Measurements from ENCODE around the gene MLLT6. TPM values are rescaled to one million over a fixed set of nuclear protein-coding genes. Genes with fewer than 3 reads are reported as not detected.

Gene MLLT6
- total and polyA plus RNA-seq, 2 of the 13 experiments (the other 11 are each of a cell fraction or from before 2014, with no cell fraction given) = 50.7 to 69.5 TPM

GRCh38 chr17:38749223-38750043 lies 44.4 kb downstream of the MLLT6 start (continued):
- TF ChIP-seq ZNF703 (CRISPR knock-in tag; IDR thresholded peaks at IDR 0.05; ENCODE audit: borderline replicate concordance) = peak; percentile 86; the same call in 1 of the 2 replicates
- TF ChIP-seq ATF6 (CRISPR knock-in tag; conservative IDR thresholded peaks at IDR 0.05) = no peak
- TF ChIP-seq FOXM1 (CRISPR knock-in tag; IDR thresholded peaks at IDR 0.05) = no peak
- peak; percentile 29; the same call in 1 of the 2 replicates for TF ChIP-seq E2F5 (CRISPR knock-in tag; conservative IDR thresholded peaks at IDR 0.05)
- 0 out of 2 replicates have a peak, but pooled peaks have one; percentile 63 for TF ChIP-seq ZNF136 (CRISPR knock-in tag; IDR thresholded peaks at IDR 0.05; ENCODE audit: low read depth)
- TF ChIP-seq ZNF44 (CRISPR knock-in tag; IDR thresholded peaks at IDR 0.05) = 0 out of 2 replicates have a peak, but pooled peaks have one; percentile 35
- TF ChIP-seq ZNF225 (CRISPR knock-in tag; IDR thresholded peaks at IDR 0.05) = no peak
- peak; percentile 79; the same call in 1 of the 2 replicates for TF ChIP-seq ZFP37 (CRISPR knock-in tag; IDR thresholded peaks at IDR 0.05; ENCODE audit: borderline replicate concordance)
- TF ChIP-seq KLF6 (CRISPR knock-in tag; IDR thresholded peaks at IDR 0.05) = 0 out of 2 replicates have a peak, but pooled peaks have one; percentile 26
- peak; percentile 92 for TF ChIP-seq ZC3H13 (CRISPR knock-in tag; IDR thresholded peaks at IDR 0.05)
- peak; percentile 78 for TF ChIP-seq ZNF781 (CRISPR knock-in tag; IDR thresholded peaks at IDR 0.05; ENCODE audit: borderline replicate concordance, not compliant biosample characterization)
- TF ChIP-seq ZNF609 (CRISPR knock-in tag; IDR thresholded peaks at IDR 0.05; ENCODE audit: borderline replicate concordance) = peak; percentile 78
- peak; percentile 75 for TF ChIP-seq GABPA (IDR thresholded peaks at IDR 0.05; ENCODE audit: low read depth, low read length)
- TF ChIP-seq GABPA (CRISPR knock-in tag; IDR thresholded peaks at IDR 0.05; ENCODE audit: low read depth) = peak; percentile 90
- peak; percentile 91 for TF ChIP-seq ZFP91 (CRISPR knock-in tag; IDR thresholded peaks at IDR 0.05; ENCODE audit: borderline replicate concordance)
- peak; percentile 77 for TF ChIP-seq HDAC2 (CRISPR knock-in tag; IDR thresholded peaks at IDR 0.05)
- no peak for TF ChIP-seq NBN (conservative IDR thresholded peaks at IDR 0.05)
- TF ChIP-seq PAF1 (CRISPR knock-in tag; IDR thresholded peaks at IDR 0.05) = no peak
- no peak; the same call in 1 of the 2 replicates for TF ChIP-seq KMT2A (CRISPR knock-in tag; IDR thresholded peaks at IDR 0.05)

Measured in HepG2 (cell line).